GM12865 (cell line): ENCODE results near the gene RABGAP1L.

Experiments used
- DNase-seq: peaks from one replicate; pipeline ENCODE4 v3.0.0; 2010; ENCODE audit warnings: low read depth
- H3K4me3 ChIP-seq: 2 replicates; pipeline ENCODE4 v1.5.1; 2011; ENCODE audit warnings: mild to moderate bottlenecking, low read depth, low read length, control low read depth
- CTCF ChIP-seq: IDR thresholded peaks from 2 replicates; pipeline ENCODE4 v1.5.1; 2011; ENCODE audit warnings: low read length, control low read depth, low read depth, inconsistent platforms; ENCODE audit not compliant: insufficient read depth; ENCODE audit errors: missing control alignments

Gene RABGAP1L

GRCh38 chr1:174200746-174201145 lies 41.4 kb downstream of the RABGAP1L start:
- no peak for TF ChIP-seq CTCF
- DNase-seq: no peak
- H3K4me3 ChIP-seq: no peak overlapping the region

GRCh38 chr1:174204697-174205308 lies 45.5 kb downstream of the RABGAP1L start:
- TF ChIP-seq CTCF: no peak
- DNase-seq: peak; percentile 75
- peak overlapping the region; percentile 35 for H3K4me3 ChIP-seq

GRCh38 chr1:174206148-174206836 lies 47.0 kb downstream of the RABGAP1L start:
- DNase-seq: peak; percentile 41
- no peak for TF ChIP-seq CTCF
- no peak overlapping the region; the same call in 1 of the 2 replicates for H3K4me3 ChIP-seq

- DNase-seq: peak; percentile 87
- no peak overlapping the region for H3K4me3 ChIP-seq
- no peak for TF ChIP-seq CTCF
These were observed 50.2 kb downstream of the RABGAP1L start for GRCh38 chr1:174209347-174210187.

- no peak for DNase-seq
- no peak for TF ChIP-seq CTCF
- H3K4me3 ChIP-seq: no peak overlapping the region
These were observed 52.2 kb downstream of the RABGAP1L start for GRCh38 chr1:174211486-174211885.

GRCh38 chr1:174215766-174216165 lies 56.4 kb downstream of the RABGAP1L start:
- no peak overlapping the region for H3K4me3 ChIP-seq
- TF ChIP-seq CTCF: no peak
- no peak for DNase-seq
